ENCODE measurements around the gene RSRC1.
"Not testable (repeated sequence)": the region's sequence is repeated elsewhere in the genome, so short reads cannot be mapped to it uniquely, and the experiment has no call there.

Gene RSRC1

GRCh38 chr3:158522221-158523136 is 412.6 kb downstream of the RSRC1 start:
- DNase-seq (ENCODE audit: low read depth in 2 of 2): peak; percentile 26 to 36

GRCh38 chr3:158528076-158528674 is 418.3 kb downstream of the RSRC1 start:
- no peak for DNase-seq (ENCODE audit: low read depth in 2 of 2)

- DNase-seq (ENCODE audit: low read depth in 2 of 2): no peak
Measured at GRCh38 chr3:158531334-158531733, 421.4 kb downstream of the RSRC1 start.

GRCh38 chr3:158532099-158532734 is 422.3 kb downstream of the RSRC1 start:
- DNase-seq (ENCODE audit: low read depth in 2 of 2): peak; percentile 13 to 15

GRCh38 chr3:158535918-158536317 is 426.0 kb downstream of the RSRC1 start:
- no peak for DNase-seq (ENCODE audit: low read depth in 2 of 2)

GRCh38 chr3:158539414-158540014 is 429.6 kb downstream of the RSRC1 start:
- peak in 1 of 2 experiments; percentile 13 for DNase-seq (ENCODE audit: low read depth in 2 of 2)

- DNase-seq (ENCODE audit: low read depth in 2 of 2): no peak
Measured at GRCh38 chr3:158540066-158540465, 430.2 kb downstream of the RSRC1 start.

- no peak for DNase-seq (ENCODE audit: low read depth in 2 of 2)
Measured at GRCh38 chr3:158548691-158549090, 438.8 kb downstream of the RSRC1 start.

- not testable (repeated sequence) for DNase-seq (ENCODE audit: low read depth in 2 of 2)
Measured at GRCh38 chr3:158549938-158550337, 440.0 kb downstream of the RSRC1 start.

GRCh38 chr3:158552124-158552523 is 442.2 kb downstream of the RSRC1 start:
- no peak for DNase-seq (ENCODE audit: low read depth in 2 of 2)

GRCh38 chr3:158559504-158559903 is 449.6 kb downstream of the RSRC1 start:
- DNase-seq (ENCODE audit: low read depth in 2 of 2): no peak

- no peak for DNase-seq (ENCODE audit: low read depth in 2 of 2)
Measured at GRCh38 chr3:158560979-158561378, 451.1 kb downstream of the RSRC1 start.

GRCh38 chr3:158562674-158563073 is 452.8 kb downstream of the RSRC1 start:
- no peak for DNase-seq (ENCODE audit: low read depth in 2 of 2)

GRCh38 chr3:158563076-158563475 is 453.2 kb downstream of the RSRC1 start:
- DNase-seq (ENCODE audit: low read depth in 2 of 2): no peak

GRCh38 chr3:158565076-158565475 is 455.2 kb downstream of the RSRC1 start:
- no peak for DNase-seq (ENCODE audit: low read depth in 2 of 2)

- DNase-seq (ENCODE audit: low read depth in 2 of 2): peak in 1 of 2 experiments; percentile 4
Measured at GRCh38 chr3:158568784-158569183, 458.9 kb downstream of the RSRC1 start.

- DNase-seq (ENCODE audit: low read depth in 2 of 2): no peak
Measured at GRCh38 chr3:158569794-158570193, 459.9 kb downstream of the RSRC1 start.

- peak; percentile 86 to 88 for DNase-seq (ENCODE audit: low read depth in 2 of 2)
Measured at GRCh38 chr3:158570999-158571702, 461.3 kb downstream of the RSRC1 start, which contains the start of gene MLF1. MLF1 (plus strand) TSS chr3:158571194; CDS start chr3:158571301, 107 bp downstream.

- no peak for DNase-seq (ENCODE audit: low read depth in 2 of 2)
Measured at GRCh38 chr3:158571969-158572765, 462.3 kb downstream of the RSRC1 start.

GRCh38 chr3:158572766-158573060 is 462.8 kb downstream of the RSRC1 start:
- DNase-seq (ENCODE audit: low read depth in 2 of 2): no peak

- no peak for DNase-seq (ENCODE audit: low read depth in 2 of 2)
Measured at GRCh38 chr3:158573714-158574113, 463.8 kb downstream of the RSRC1 start.
